Endodermal cell (in vitro differentiated cells): Measurements from ENCODE around the gene USP13. TPM values are rescaled to one million over a fixed set of nuclear protein-coding genes. Genes with fewer than 3 reads are reported as not detected.

ENCODE experiments used
- DNase-seq: peaks from one replicate; pipeline ENCODE4 v3.0.0-alpha.2; 2017
- H3K27ac ChIP-seq: 2 replicates; pipeline ENCODE4 v1.5.1; 2013; ENCODE audit warnings: mild to moderate bottlenecking, low read depth, low read length, moderate library complexity
- H3K27me3 ChIP-seq: 2 replicates; pipeline ENCODE4 v1.6.1; 2013; ENCODE audit warnings: mild to moderate bottlenecking, low read length, moderate library complexity; ENCODE audit not compliant: insufficient read depth, control insufficient read depth, poor library complexity, severe bottlenecking
- H3K36me3 ChIP-seq: 2 replicates; pipeline ENCODE4 v1.7.0; 2013; ENCODE audit warnings: mild to moderate bottlenecking, low read length, moderate library complexity; ENCODE audit not compliant: control insufficient read depth, insufficient read depth
- H3K4me1 ChIP-seq: one replicate; pipeline ENCODE4 v1.7.0; 2013; ENCODE audit warnings: low read length; ENCODE audit not compliant: control insufficient read depth, insufficient read depth
- H3K4me3 ChIP-seq: 2 replicates; pipeline ENCODE4 v1.5.1; 2013; ENCODE audit warnings: mild to moderate bottlenecking, low read length, moderate library complexity
- H3K9ac ChIP-seq: 2 replicates; pipeline ENCODE4 v1.6.1; 2013; ENCODE audit warnings: mild to moderate bottlenecking, low read length, moderate library complexity; ENCODE audit not compliant: poor library complexity, severe bottlenecking; ENCODE audit errors: extremely low read depth
- H3K9me3 ChIP-seq: 2 replicates; pipeline ENCODE4 v1.6.1; 2013; ENCODE audit warnings: mild to moderate bottlenecking, low read length, moderate library complexity; ENCODE audit not compliant: control insufficient read depth
- H3K27ac Mint-ChIP-seq: 2 replicates; pipeline ENCODE4 v1.8.0; 2020; ENCODE audit warnings: mixed read lengths
- H3K27me3 Mint-ChIP-seq: 2 replicates; pipeline ENCODE4 v1.8.0; 2021; ENCODE audit warnings: mild to moderate bottlenecking, mixed read lengths; ENCODE audit not compliant: insufficient read depth
- H3K36me3 Mint-ChIP-seq: 2 replicates; pipeline ENCODE4 v1.8.0; 2020; ENCODE audit warnings: low read depth, mixed read lengths
- H3K4me1 Mint-ChIP-seq: 2 replicates; pipeline ENCODE4 v1.8.0; 2020; ENCODE audit warnings: mixed read lengths
- H3K4me3 Mint-ChIP-seq: 2 replicates; pipeline ENCODE4 v1.8.0; 2020; ENCODE audit warnings: mild to moderate bottlenecking, moderate library complexity, mixed read lengths
- H3K9me3 Mint-ChIP-seq: 2 replicates; pipeline ENCODE4 v1.8.0; 2020; ENCODE audit warnings: mild to moderate bottlenecking, mixed read lengths
- WGBS, 2 experiments: methylation state at CpG; one replicate each; pipeline versions ENCODE4 v1.1.5 to v1.1.7; 2013; ENCODE audit warnings: missing lambda C conversion rate in 2 of 2, mixed read lengths in 1 of 2; ENCODE audit not compliant: insufficient coverage in 1 of 2, insufficient read length in 1 of 2; 5-methylcytosine and 5-hydroxymethylcytosine counted together
- total RNA-seq, 2 donors: library from RNA; stranded (reverse); fragmentation: NEBNext Ultra II Directional in 1 of 2; extraction: Animal tissue kit (Norgen Biotek cat#: 25700) in 1 of 2; gene quantifications; 2 replicates in 1 of 2; 3 replicates in 1 of 2; pipeline ENCODE4 v1.2.1, GENCODE V29; 2021
- TF ChIP-seq, protein P1 (sequence below): fragments of 200-600 bp; sonication (generic); conservative IDR thresholded peaks from 2 replicates; pipeline ENCODE4 v1.5.0; 2021; ENCODE audit warnings: antibody characterized with exemption, mild to moderate bottlenecking

The USP13 gene
- total RNA-seq, 2 donors from 2014 or later, result 24.7 to 25.5 TPM

DNA sequence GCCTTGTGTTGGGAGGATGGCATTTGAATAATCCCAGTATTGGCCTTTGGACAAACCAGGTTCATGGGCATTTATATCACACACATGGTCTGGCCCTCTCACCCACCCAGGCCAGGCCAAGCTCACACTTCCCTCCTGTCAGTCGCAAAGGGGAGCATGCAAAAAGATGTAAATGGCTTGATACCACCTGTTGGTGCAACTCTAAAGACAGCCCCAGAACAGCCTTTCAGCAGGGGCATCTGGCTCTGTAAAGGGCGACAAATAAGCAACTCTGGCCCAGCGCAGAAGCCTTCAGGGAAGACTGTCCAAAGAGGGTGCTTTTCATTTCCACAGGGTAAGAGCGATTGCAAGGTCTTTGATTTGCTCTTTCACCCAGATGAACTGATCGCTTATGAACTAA is 91.8 kb downstream of the USP13 start:
- WGBS, 2 experiments, result 89 to 97% methylated on average over 4 to 5 of the region's 5 CpGs
- no peaks in the 10 kb centered on the region for H3K4me1 Mint-ChIP-seq
- H3K27me3 Mint-ChIP-seq, result no peaks in the 10 kb centered on the region
- peaks cover 39% of the 10 kb centered on the region for H3K36me3 Mint-ChIP-seq
- Histone ChIP-seq H3K9me3 (no peaks in the 10 kb centered on the region), H3K4me1 (no peaks in the 10 kb centered on the region), H3K4me3 (no peak overlapping the region), H3K27ac (no peak overlapping the region), H3K27me3 (no peaks in the 10 kb centered on the region), H3K9ac (no peak overlapping the region), H3K36me3 (peaks cover 30% of the 10 kb centered on the region)
- no peaks in the 10 kb centered on the region for H3K9me3 Mint-ChIP-seq
- no peak overlapping the region for H3K4me3 Mint-ChIP-seq
- no peak for DNase-seq
- H3K27ac Mint-ChIP-seq, result no peak overlapping the region
- TF ChIP-seq, protein P1, sequence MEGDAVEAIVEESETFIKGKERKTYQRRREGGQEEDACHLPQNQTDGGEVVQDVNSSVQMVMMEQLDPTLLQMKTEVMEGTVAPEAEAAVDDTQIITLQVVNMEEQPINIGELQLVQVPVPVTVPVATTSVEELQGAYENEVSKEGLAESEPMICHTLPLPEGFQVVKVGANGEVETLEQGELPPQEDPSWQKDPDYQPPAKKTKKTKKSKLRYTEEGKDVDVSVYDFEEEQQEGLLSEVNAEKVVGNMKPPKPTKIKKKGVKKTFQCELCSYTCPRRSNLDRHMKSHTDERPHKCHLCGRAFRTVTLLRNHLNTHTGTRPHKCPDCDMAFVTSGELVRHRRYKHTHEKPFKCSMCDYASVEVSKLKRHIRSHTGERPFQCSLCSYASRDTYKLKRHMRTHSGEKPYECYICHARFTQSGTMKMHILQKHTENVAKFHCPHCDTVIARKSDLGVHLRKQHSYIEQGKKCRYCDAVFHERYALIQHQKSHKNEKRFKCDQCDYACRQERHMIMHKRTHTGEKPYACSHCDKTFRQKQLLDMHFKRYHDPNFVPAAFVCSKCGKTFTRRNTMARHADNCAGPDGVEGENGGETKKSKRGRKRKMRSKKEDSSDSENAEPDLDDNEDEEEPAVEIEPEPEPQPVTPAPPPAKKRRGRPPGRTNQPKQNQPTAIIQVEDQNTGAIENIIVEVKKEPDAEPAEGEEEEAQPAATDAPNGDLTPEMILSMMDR, result no peak

- no peaks in the 10 kb centered on the region for H3K27me3 Mint-ChIP-seq
- Histone ChIP-seq H3K4me3 (no peak overlapping the region), H3K9me3 (no peaks in the 10 kb centered on the region), H3K27me3 (no peaks in the 10 kb centered on the region), H3K27ac (no peak overlapping the region), H3K4me1 (no peaks in the 10 kb centered on the region), H3K36me3 (peaks cover 30% of the 10 kb centered on the region), H3K9ac (no peak overlapping the region)
- H3K27ac Mint-ChIP-seq, result no peak overlapping the region
- H3K4me1 Mint-ChIP-seq, result no peaks in the 10 kb centered on the region
- no peaks in the 10 kb centered on the region for H3K9me3 Mint-ChIP-seq
- TF ChIP-seq, protein P1, result no peak
- 97% methylated on average over 4 of the region's 4 CpGs; no CpG with 5 or more reads in 1 of the 2 experiments for WGBS, 2 experiments
- peaks cover 36% of the 10 kb centered on the region for H3K36me3 Mint-ChIP-seq
- no peak overlapping the region for H3K4me3 Mint-ChIP-seq
- no peak for DNase-seq
These were observed 92.2 kb downstream of the USP13 start for GRCh38 chr3:179745079-179745478.

- no peak for DNase-seq
- no peak overlapping the region for H3K9ac ChIP-seq
- no peak overlapping the region for H3K27ac Mint-ChIP-seq
- H3K27me3 Mint-ChIP-seq, result no peaks in the 10 kb centered on the region
- no peak overlapping the region for H3K27ac ChIP-seq
- 74 to 100% methylated on average over 2 to 5 of the region's 5 CpGs for WGBS, 2 experiments
- peaks cover 31% of the 10 kb centered on the region for H3K36me3 Mint-ChIP-seq
- H3K9me3 ChIP-seq, result no peaks in the 10 kb centered on the region
- TF ChIP-seq, protein P1, result no peak
- peaks cover 30% of the 10 kb centered on the region for H3K36me3 ChIP-seq
- no peaks in the 10 kb centered on the region for H3K27me3 ChIP-seq
- H3K4me1 ChIP-seq, result no peaks in the 10 kb centered on the region
- H3K4me3 ChIP-seq, result no peak overlapping the region
- no peak overlapping the region for H3K4me3 Mint-ChIP-seq
- no peaks in the 10 kb centered on the region for H3K4me1 Mint-ChIP-seq
- no peaks in the 10 kb centered on the region for H3K9me3 Mint-ChIP-seq
These were observed 92.9 kb downstream of the USP13 start for GRCh38 chr3:179745716-179746115.
